Left ventricle myocardium inferior (tissue), 1 donor: ENCODE results near the gene PARD3B. TPM values are rescaled to one million over a fixed set of nuclear protein-coding genes. Genes with fewer than 3 reads are reported as not detected.

Experiments used
- DNase-seq: peaks from one replicate; pipeline ENCODE4 v3.0.0-alpha.2; 2020
- H3K27ac ChIP-seq: fragments of 200-600 bp; replicated peaks from 2 replicates; pipeline ENCODE4 v1.8.0; 2021
- H3K27me3 ChIP-seq: fragments of 200-600 bp; 2 replicates; pipeline ENCODE4 v1.8.0; 2021; ENCODE audit warnings: low read depth
- H3K36me3 ChIP-seq: fragments of 200-600 bp; 2 replicates; pipeline ENCODE4 v1.8.0; 2021
- H3K4me1 ChIP-seq: fragments of 200-600 bp; 2 replicates; pipeline ENCODE4 v1.8.0; 2021
- H3K4me3 ChIP-seq: fragments of 200-600 bp; 2 replicates; pipeline ENCODE4 v1.8.0; 2021; ENCODE audit warnings: mild to moderate bottlenecking, moderate library complexity
- H3K9me3 ChIP-seq: fragments of 200-600 bp; replicated peaks from 2 replicates; pipeline ENCODE4 v1.8.0; 2021
- intact Hi-C: fragments of 100-400 bp; cut with micrococcal nuclease; formaldehyde crosslinking; loops from one replicate; pipeline ENCODE4 v1.11.0; 2022
- total RNA-seq: library from RNA; stranded (reverse); fragmentation: NEBNext Ultra II Directional; extraction: Animal tissue kit (Norgen Biotek cat#: 25700); gene quantifications from one replicate; pipeline ENCODE4 v1.2.1, GENCODE V29; 2021
- TF ChIP-seq, protein P1 (sequence below): fragments of 200-600 bp; IDR thresholded peaks from 2 replicates; pipeline ENCODE4 v1.8.0; 2021; ENCODE audit warnings: antibody characterized with exemption, mild to moderate bottlenecking, borderline replicate concordance
- donor health status: DM: no; HTN: yes; CAD: no; lungs with severe emphysema.

Gene PARD3B
- total RNA-seq, 1 donor from 2014 or later, result 9.1 TPM

GRCh38 chr2:204977914-204978313 lies 432.6 kb downstream of the PARD3B start:
- no peak overlapping the region for H3K4me3 ChIP-seq
- H3K4me1 ChIP-seq, result peaks cover 11% of the 10 kb centered on the region
- no peaks in the 10 kb centered on the region for H3K27me3 ChIP-seq
- no peaks in the 10 kb centered on the region for H3K36me3 ChIP-seq
- intact Hi-C loops, result no loop called here
- TF ChIP-seq, protein P1, sequence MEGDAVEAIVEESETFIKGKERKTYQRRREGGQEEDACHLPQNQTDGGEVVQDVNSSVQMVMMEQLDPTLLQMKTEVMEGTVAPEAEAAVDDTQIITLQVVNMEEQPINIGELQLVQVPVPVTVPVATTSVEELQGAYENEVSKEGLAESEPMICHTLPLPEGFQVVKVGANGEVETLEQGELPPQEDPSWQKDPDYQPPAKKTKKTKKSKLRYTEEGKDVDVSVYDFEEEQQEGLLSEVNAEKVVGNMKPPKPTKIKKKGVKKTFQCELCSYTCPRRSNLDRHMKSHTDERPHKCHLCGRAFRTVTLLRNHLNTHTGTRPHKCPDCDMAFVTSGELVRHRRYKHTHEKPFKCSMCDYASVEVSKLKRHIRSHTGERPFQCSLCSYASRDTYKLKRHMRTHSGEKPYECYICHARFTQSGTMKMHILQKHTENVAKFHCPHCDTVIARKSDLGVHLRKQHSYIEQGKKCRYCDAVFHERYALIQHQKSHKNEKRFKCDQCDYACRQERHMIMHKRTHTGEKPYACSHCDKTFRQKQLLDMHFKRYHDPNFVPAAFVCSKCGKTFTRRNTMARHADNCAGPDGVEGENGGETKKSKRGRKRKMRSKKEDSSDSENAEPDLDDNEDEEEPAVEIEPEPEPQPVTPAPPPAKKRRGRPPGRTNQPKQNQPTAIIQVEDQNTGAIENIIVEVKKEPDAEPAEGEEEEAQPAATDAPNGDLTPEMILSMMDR, result no peak
- H3K9me3 ChIP-seq, result no peaks in the 10 kb centered on the region
- no peak for DNase-seq
- no peak overlapping the region for H3K27ac ChIP-seq

GRCh38 chr2:204982303-204982702 lies 437.0 kb downstream of the PARD3B start:
- intact Hi-C loops, result no loop called here
- DNase-seq, result no peak

GRCh38 chr2:204984518-204984917 lies 439.2 kb downstream of the PARD3B start:
- Histone ChIP-seq H3K4me1 (peaks cover 5% of the 10 kb centered on the region), H3K27me3 (no peaks in the 10 kb centered on the region), H3K4me3 (no peak overlapping the region), H3K36me3 (no peaks in the 10 kb centered on the region), H3K9me3 (no peaks in the 10 kb centered on the region), H3K27ac (no peak overlapping the region)
- intact Hi-C loops, result no loop called here
- TF ChIP-seq, protein P1, result no peak
- no peak for DNase-seq

More at GRCh38 chr2:204982303-204982702, 437.0 kb downstream of the PARD3B start:
- H3K4me3 ChIP-seq, result no peak overlapping the region
- H3K36me3 ChIP-seq, result no peaks in the 10 kb centered on the region
- H3K9me3 ChIP-seq, result no peaks in the 10 kb centered on the region
- H3K27ac ChIP-seq, result no peak overlapping the region
- TF ChIP-seq, protein P1, result no peak
- H3K4me1 ChIP-seq, result peaks cover 5% of the 10 kb centered on the region
- H3K27me3 ChIP-seq, result no peaks in the 10 kb centered on the region

DNA sequence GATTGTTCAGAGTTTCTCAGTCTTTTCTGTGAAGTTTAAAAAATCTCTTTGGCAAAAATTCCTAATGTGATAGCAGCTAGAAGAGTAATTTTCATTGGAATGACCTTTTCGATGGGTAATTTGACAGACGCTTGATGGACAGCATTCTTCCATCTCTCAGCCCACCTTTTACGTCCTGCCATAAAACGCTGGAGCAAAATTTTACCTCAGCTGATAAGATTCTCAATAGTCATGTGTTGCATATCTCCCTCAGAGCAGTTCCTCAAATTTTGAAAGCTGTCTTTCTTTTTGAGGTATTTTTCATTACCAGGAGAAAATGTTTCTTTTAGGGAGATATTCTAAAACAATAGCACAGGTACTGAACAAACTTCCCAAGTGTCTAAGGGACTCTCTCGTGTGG lies 441.4 kb downstream of the PARD3B start:
- no peak overlapping the region for H3K4me3 ChIP-seq
- H3K27me3 ChIP-seq, result no peaks in the 10 kb centered on the region
- H3K9me3 ChIP-seq, result no peaks in the 10 kb centered on the region
- H3K27ac ChIP-seq, result no peak overlapping the region
- H3K36me3 ChIP-seq, result no peaks in the 10 kb centered on the region
- no peak for DNase-seq
- intact Hi-C loops, result no loop called here
- TF ChIP-seq, protein P1, result no peak
- H3K4me1 ChIP-seq, result peaks cover 5% of the 10 kb centered on the region

DNA sequence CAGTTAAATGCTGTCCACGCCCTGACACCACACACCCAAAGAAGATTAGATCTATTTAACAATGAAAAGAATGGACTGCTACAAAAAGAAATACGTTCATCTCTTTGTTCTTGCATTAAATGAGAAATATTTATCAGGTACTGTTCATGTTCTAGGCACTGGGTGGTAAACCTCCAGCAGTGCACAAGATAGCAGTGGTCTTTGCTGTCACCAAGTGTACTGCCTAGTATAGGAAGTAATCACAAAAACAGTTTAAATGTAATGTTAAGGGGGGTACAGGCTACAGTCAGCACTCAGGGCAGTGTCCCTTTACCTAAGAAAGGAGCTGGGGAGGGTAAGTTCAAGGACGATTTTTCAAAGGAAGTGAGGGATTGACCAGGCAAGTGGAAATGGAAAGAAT lies 443.6 kb downstream of the PARD3B start:
- TF ChIP-seq, protein P1, result no peak
- DNase-seq, result no peak
- no peaks in the 10 kb centered on the region for H3K27me3 ChIP-seq
- no peaks in the 10 kb centered on the region for H3K36me3 ChIP-seq
- no peak overlapping the region for H3K4me3 ChIP-seq
- no peaks in the 10 kb centered on the region for H3K9me3 ChIP-seq
- H3K4me1 ChIP-seq, result no peaks in the 10 kb centered on the region
- no peak overlapping the region for H3K27ac ChIP-seq
- intact Hi-C loops, result no loop called here

DNA sequence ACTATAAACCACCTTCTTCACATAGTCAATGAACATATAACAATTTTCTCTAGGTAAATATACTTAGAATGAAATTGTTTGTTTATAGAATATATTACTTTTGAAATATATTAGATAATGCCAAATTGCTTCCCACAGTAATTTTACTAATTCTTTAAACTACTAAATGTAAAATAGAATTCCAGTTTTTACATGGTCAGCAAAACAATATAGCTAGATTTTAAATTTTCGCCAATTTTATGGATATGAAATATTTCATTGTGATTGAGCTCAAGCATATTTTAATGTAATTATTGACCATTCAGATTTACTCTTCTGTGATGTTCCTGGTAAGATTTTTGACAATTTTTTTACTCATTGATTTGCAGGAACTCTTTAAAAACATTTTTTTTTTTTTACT lies 444.6 kb downstream of the PARD3B start:
- Histone ChIP-seq H3K4me1 (no peaks in the 10 kb centered on the region), H3K27me3 (no peaks in the 10 kb centered on the region), H3K4me3 (no peak overlapping the region), H3K27ac (no peak overlapping the region), H3K9me3 (peaks cover under 1% of the 10 kb centered on the region), H3K36me3 (no peaks in the 10 kb centered on the region)
- DNase-seq, result no peak
- intact Hi-C loops, result no loop called here
- TF ChIP-seq, protein P1, result no peak
